Hematopoietic multipotent progenitor cell treated with erythropoietin and hydrocortisone succinate and interleukin-3 and kit ligand, for 4 days (in vitro differentiated cells): ENCODE data around the gene SLC19A1.
"Not testable (repeated sequence)": the region's sequence is repeated elsewhere in the genome, so short reads cannot be mapped to it uniquely, and the experiment has no call there.

Experiments used
- DNase-seq: peaks from one replicate; pipeline ENCODE4 v3.0.0-alpha.2; 2015

SLC19A1 gene

GRCh38 chr21:45531393-45532215 lies 10.6 kb downstream of the SLC19A1 start:
- no peak for DNase-seq

GRCh38 chr21:45531114-45531392 lies 11.2 kb downstream of the SLC19A1 start:
- DNase-seq: not testable (repeated sequence)

- no peak for DNase-seq
Measured at GRCh38 chr21:45530423-45531113, 11.7 kb downstream of the SLC19A1 start.

GRCh38 chr21:45529785-45530422 lies 12.3 kb downstream of the SLC19A1 start:
- no peak for DNase-seq

GRCh38 chr21:45528981-45529784 lies 13.1 kb downstream of the SLC19A1 start:
- DNase-seq: no peak

- no peak for DNase-seq
Measured at GRCh38 chr21:45528028-45528705, 14.1 kb downstream of the SLC19A1 start.

GRCh38 chr21:45527151-45527999 lies 14.9 kb downstream of the SLC19A1 start:
- DNase-seq: not testable (repeated sequence)

- DNase-seq: no peak
Measured at GRCh38 chr21:45525910-45526306, 16.3 kb downstream of the SLC19A1 start.

GRCh38 chr21:45525153-45525909 lies 16.9 kb downstream of the SLC19A1 start:
- no peak for DNase-seq

GRCh38 chr21:45524756-45525152 lies 17.5 kb downstream of the SLC19A1 start:
- DNase-seq: no peak

GRCh38 chr21:45523411-45524101 lies 18.7 kb downstream of the SLC19A1 start:
- DNase-seq: no peak

- no peak for DNase-seq
Measured at GRCh38 chr21:45522986-45523385, 19.3 kb downstream of the SLC19A1 start.

- DNase-seq: no peak
Measured at GRCh38 chr21:45522381-45522780, 19.9 kb downstream of the SLC19A1 start.

GRCh38 chr21:45521241-45521640 lies 21.0 kb downstream of the SLC19A1 start:
- DNase-seq: no peak

- no peak for DNase-seq
Measured at GRCh38 chr21:45519182-45519581, 23.1 kb downstream of the SLC19A1 start.

GRCh38 chr21:45518742-45519141 lies 23.5 kb downstream of the SLC19A1 start:
- DNase-seq: no peak

- peak; percentile 45 for DNase-seq
Measured at GRCh38 chr21:45517249-45518065, 24.8 kb downstream of the SLC19A1 start.

- no peak for DNase-seq
Measured at GRCh38 chr21:45516671-45517151, 25.5 kb downstream of the SLC19A1 start.

GRCh38 chr21:45516071-45516670 lies 26.1 kb downstream of the SLC19A1 start:
- no peak for DNase-seq
